ENCODE results near the gene PLVAP.
A peak's percentile ranks its signal among the peaks of the same experiment; 100 is the strongest.

PLVAP gene

DNA sequence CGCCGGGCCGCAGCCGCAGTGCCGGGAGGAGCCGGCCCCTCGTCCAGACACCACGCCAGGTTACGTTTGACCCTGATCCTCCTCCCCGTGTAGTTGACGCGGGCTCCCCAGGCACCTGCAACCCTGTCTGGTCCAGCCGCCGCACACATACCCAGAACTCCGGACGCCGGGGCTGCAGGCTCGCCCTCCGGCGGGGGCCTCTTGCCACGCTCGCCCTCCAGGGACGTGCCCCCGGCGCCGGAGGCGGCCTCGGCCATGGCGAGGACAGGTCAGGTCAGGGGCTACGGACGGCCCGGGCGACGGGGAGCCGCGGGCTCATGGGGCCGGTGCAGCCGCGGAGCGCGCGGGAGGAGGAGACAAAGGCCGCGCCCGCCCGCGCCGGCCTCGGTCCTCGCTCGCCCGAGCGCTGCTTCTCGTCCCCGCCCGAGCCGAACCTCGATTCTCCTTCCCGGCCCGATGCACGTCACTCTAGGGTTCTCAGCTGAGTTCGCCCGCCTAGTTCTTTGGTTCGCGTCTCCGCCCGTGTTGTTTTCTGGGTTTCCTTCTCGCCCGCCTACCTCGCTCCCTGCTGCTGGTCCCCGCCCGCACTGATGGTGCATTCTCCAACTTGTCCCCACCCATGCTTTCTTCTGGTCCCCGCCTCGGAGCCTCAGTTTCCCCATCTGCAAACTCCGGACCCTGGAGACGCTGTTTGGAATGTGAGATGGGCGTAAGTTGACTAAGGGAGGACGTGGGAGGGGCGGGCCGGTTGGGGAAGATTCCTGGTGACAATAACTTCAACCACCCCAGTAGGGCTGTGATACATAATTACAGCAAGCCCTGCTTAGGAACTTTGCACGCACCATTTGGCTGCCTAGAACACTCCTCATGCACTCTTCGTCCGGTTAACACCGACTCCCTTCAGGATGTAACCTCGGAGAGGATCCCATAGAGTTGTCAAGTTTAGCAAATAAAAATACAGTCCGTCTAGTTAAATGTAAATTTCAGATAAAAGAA lies 42.4 kb downstream of the PLVAP start, which contains the start of gene ANO8:
Gene ANO8, minus strand, starts transcription at position 442 of the 996 bp plus-strand sequence. Its CDS starts 185 bp downstream, at position 257.
- H3K4me3 ChIP-seq (ENCODE audit: control insufficient read depth, low read depth, low read length) = peak within 1 kb of the TSS; percentile 55
- peak; percentile 96 for DNase-seq (ENCODE audit: low read depth)
- TF ChIP-seq, protein P1, sequence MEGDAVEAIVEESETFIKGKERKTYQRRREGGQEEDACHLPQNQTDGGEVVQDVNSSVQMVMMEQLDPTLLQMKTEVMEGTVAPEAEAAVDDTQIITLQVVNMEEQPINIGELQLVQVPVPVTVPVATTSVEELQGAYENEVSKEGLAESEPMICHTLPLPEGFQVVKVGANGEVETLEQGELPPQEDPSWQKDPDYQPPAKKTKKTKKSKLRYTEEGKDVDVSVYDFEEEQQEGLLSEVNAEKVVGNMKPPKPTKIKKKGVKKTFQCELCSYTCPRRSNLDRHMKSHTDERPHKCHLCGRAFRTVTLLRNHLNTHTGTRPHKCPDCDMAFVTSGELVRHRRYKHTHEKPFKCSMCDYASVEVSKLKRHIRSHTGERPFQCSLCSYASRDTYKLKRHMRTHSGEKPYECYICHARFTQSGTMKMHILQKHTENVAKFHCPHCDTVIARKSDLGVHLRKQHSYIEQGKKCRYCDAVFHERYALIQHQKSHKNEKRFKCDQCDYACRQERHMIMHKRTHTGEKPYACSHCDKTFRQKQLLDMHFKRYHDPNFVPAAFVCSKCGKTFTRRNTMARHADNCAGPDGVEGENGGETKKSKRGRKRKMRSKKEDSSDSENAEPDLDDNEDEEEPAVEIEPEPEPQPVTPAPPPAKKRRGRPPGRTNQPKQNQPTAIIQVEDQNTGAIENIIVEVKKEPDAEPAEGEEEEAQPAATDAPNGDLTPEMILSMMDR (IDR thresholded peaks at IDR 0.05; ENCODE audit: control insufficient read depth, insufficient read depth, low read depth, low read length, missing control alignments) = no peak

DNA sequence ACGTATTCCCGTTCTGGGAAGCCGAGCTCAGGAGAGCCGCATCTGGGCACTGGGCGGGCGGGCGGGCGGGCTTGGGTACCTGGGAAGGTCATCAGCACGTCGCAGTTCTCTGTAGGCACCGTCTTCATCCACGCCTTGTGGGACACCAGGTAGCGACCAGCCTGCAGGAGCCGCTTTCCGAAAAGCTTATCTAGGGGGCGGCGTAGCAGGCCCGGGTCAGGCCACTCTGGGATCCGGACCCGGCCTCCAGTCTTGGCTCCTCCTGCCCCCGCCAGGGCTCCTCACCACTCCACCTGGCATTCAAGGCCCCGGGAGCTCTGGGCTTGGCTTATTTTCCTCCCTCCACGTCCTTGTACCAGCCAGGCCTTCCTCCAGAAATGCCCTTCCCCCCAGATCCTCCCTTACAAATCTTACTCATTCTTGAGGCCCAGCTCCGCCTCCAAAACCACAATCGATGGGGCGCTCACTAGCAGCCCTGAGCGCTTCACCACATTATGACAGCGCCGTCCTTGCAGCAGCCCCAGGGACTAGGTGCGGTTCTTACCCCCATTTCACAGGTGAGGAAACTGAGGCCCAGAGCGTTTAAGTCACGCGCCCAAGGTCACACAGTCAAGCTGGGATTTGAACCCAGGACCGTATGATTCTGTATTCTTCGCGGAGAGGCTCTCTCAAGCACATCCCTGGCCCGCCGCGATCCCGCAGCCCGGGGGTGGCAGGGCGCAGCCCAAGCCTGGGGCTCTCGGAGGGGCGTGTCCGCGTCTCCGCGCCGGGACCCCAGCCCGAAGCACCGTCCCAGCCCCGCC lies 43.3 kb downstream of the PLVAP start:
- no peak for DNase-seq (ENCODE audit: low read depth)
- TF ChIP-seq, protein P1 (IDR thresholded peaks at IDR 0.05; ENCODE audit: control insufficient read depth, insufficient read depth, low read depth, low read length, missing control alignments) = no peak
- H3K4me3 ChIP-seq (ENCODE audit: control insufficient read depth, low read depth, low read length) = peak overlapping the region; percentile 55

DNA sequence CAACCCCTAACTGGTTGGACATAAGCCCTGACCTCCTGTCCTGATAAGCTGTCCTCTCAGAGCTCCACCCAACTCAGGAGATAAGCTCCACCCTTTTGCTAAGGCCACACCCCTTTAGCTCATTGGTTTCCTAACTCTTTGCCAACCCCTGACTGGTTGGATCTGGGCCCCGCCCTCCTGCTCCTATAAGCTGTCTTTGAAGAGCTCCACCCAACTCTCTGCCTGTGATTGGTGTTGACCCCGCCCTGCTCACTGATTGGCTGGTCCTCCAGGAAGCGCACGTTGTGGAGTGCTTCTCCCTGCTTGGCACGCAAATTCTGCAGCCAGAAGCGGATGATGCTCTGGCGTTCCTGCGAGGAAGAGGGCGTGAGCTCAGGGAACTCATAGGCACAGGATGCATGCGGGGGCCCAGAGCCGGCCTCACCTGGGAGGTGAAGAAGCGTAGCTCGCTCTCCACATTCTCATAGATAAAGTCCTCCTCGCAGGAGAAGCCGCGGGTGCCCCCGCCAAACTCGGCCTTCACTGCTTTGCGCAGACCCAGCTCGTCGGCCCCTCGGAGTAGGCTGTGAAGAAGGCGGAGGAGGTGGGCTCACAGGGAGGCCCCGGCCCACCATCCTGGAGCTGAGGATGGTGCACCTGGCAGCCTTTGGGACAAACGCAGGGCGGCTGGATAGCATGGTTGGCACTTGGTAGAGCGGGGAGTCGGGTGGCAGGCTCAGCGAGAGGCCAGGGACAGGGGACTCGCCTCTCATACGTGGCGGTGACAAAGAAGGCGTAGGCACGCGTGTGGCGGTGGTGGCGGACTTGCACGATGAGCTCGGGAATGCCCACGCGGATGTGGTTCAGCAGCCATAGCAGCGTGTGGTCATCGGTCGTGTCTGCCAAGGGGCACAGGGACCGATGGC lies 44.2 kb downstream of the PLVAP start:
- no peak for DNase-seq (ENCODE audit: low read depth)
- no peak overlapping the region for H3K4me3 ChIP-seq (ENCODE audit: control insufficient read depth, low read depth, low read length)
- TF ChIP-seq, protein P1 (IDR thresholded peaks at IDR 0.05; ENCODE audit: control insufficient read depth, insufficient read depth, low read depth, low read length, missing control alignments) = no peak

DNA sequence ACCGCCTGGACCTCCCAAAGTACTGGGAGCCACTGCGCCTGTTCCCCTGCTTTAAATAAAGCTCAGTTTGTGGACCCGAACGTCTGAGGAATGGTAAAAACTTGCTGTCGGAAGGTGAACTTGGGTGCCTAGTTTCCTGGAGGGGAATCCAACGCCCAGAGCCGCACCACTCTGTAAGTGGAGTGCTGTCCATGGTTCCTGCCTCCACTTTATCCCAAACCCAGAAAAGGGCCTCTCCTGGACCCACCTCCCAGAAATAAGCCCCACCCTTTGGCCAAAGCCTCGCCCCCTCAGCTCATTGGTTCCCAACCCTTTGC lies 44.8 kb downstream of the PLVAP start:
- TF ChIP-seq, protein P1 (IDR thresholded peaks at IDR 0.05; ENCODE audit: control insufficient read depth, insufficient read depth, low read depth, low read length, missing control alignments) = no peak
- no peak for DNase-seq (ENCODE audit: low read depth)
- no peak overlapping the region for H3K4me3 ChIP-seq (ENCODE audit: control insufficient read depth, low read depth, low read length)

DNA sequence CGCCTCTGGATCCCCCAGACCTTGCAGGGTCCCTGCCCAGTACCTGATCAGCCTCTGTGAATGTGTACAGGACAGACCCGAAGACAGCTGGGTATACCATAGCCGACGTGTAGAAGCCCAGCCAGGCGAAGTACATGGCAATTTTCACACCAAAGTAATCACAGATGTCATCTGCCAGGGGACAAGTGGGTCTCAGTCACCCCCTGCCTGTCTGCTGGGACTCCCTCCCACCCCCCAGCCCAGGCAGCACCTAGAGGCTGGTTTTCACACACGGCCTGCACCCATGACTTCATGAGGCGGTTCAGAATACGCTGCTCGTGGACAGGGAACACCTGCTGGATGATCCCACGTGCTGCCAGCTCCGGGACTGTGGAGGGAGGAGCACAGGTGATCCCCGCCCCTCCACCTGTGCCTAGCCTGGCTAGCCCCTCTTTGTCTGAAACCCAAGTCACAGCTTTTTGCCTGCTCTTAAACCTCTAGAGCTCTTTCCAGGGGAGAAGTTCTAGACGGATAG lies 46.0 kb downstream of the PLVAP start:
- TF ChIP-seq, protein P1 (IDR thresholded peaks at IDR 0.05; ENCODE audit: control insufficient read depth, insufficient read depth, low read depth, low read length, missing control alignments) = no peak
- no peak for DNase-seq (ENCODE audit: low read depth)
- H3K4me3 ChIP-seq (ENCODE audit: control insufficient read depth, low read depth, low read length) = no peak overlapping the region
